HTR-8/SVneo (cell line): ENCODE data around the gene CD300LG.
"Not testable (repeated sequence)": the region's sequence is repeated elsewhere in the genome, so short reads cannot be mapped to it uniquely, and the experiment has no call there.

Experiments
- DNase-seq: peaks from one replicate; pipeline ENCODE4 v3.0.0; 2011; ENCODE audit warnings: low spot score, mixed read lengths; ENCODE audit not compliant: insufficient read length
- FAIRE-seq: peaks from 2 replicates; lab custom pipeline; 2011; peaks lifted over from hg19 to GRCh38; lab: Jason Lieb, UNC

The CD300LG gene

GRCh38 chr17:43849116-43849515 is 2.1 kb downstream of the CD300LG start:
- FAIRE-seq: no peak
- DNase-seq: no peak

GRCh38 chr17:43852571-43852970 is 5.6 kb downstream of the CD300LG start:
- DNase-seq (no peak), FAIRE-seq (no peak)

- DNase-seq (no peak), FAIRE-seq (no peak)
Measured at GRCh38 chr17:43853546-43853945, 6.6 kb downstream of the CD300LG start.

GRCh38 chr17:43854498-43854897 is 7.5 kb downstream of the CD300LG start:
- no peak for DNase-seq
- peak; percentile 46 for FAIRE-seq

GRCh38 chr17:43855061-43855460 is 8.1 kb downstream of the CD300LG start:
- FAIRE-seq (peak; percentile 31), DNase-seq (no peak)

GRCh38 chr17:43856141-43856540 is 9.2 kb downstream of the CD300LG start:
- DNase-seq: no peak
- no peak for FAIRE-seq

GRCh38 chr17:43857141-43857540 is 10.2 kb downstream of the CD300LG start:
- FAIRE-seq: no peak
- DNase-seq: no peak

GRCh38 chr17:43857957-43858600 is 11.1 kb downstream of the CD300LG start:
- FAIRE-seq (no peak), DNase-seq (no peak)

- DNase-seq (no peak), FAIRE-seq (no peak)
Measured at GRCh38 chr17:43860077-43860725, 13.2 kb downstream of the CD300LG start.

- DNase-seq (no peak), FAIRE-seq (no peak)
Measured at GRCh38 chr17:43860927-43861622, 14.1 kb downstream of the CD300LG start.

GRCh38 chr17:43861960-43862359 is 15.0 kb downstream of the CD300LG start:
- FAIRE-seq: no peak
- no peak for DNase-seq

GRCh38 chr17:43864161-43864984 is 17.4 kb downstream of the CD300LG start:
- FAIRE-seq (peak; percentile 40), DNase-seq (peak; percentile 52)

GRCh38 chr17:43868226-43868994 is 21.4 kb downstream of the CD300LG start:
- DNase-seq: no peak
- peak; percentile 23 for FAIRE-seq

GRCh38 chr17:43869031-43869430 is 22.1 kb downstream of the CD300LG start:
- DNase-seq, FAIRE-seq: not testable (repeated sequence)

GRCh38 chr17:43871946-43872690 is 25.1 kb downstream of the CD300LG start:
- DNase-seq: no peak
- no peak for FAIRE-seq

GRCh38 chr17:43873091-43873490 is 26.1 kb downstream of the CD300LG start:
- FAIRE-seq (no peak), DNase-seq (no peak)

GRCh38 chr17:43873815-43874214 is 26.8 kb downstream of the CD300LG start:
- no peak for DNase-seq
- no peak for FAIRE-seq

GRCh38 chr17:43874293-43874692 is 27.3 kb downstream of the CD300LG start:
- FAIRE-seq (no peak), DNase-seq (no peak)

- FAIRE-seq: no peak
- no peak for DNase-seq
Measured at GRCh38 chr17:43875476-43876147, 28.6 kb downstream of the CD300LG start.
